Osteocyte (in vitro differentiated cells): ENCODE results near the gene AKNA. TPM values are rescaled to one million over a fixed set of nuclear protein-coding genes. Genes with fewer than 3 reads are reported as not detected.
A peak's percentile ranks its signal among the peaks of the same experiment; 100 is the strongest.

Experiments used
- DNase-seq: peaks from one replicate; pipeline ENCODE4 v3.0.0; 2021; ENCODE audit warnings: mixed read lengths; ENCODE audit not compliant: unreplicated experiment; ENCODE audit errors: extremely low spot score
- H3K27ac Mint-ChIP-seq: one replicate; pipeline ENCODE4 v1.8.0; 2021; ENCODE audit warnings: mild to moderate bottlenecking, mixed read lengths; ENCODE audit not compliant: unreplicated experiment
- H3K27me3 Mint-ChIP-seq: one replicate; pipeline ENCODE4 v1.8.0; 2021; ENCODE audit warnings: mixed read lengths; ENCODE audit not compliant: unreplicated experiment
- H3K36me3 Mint-ChIP-seq: one replicate; pipeline ENCODE4 v1.8.0; 2021; ENCODE audit warnings: mixed read lengths; ENCODE audit not compliant: unreplicated experiment
- H3K4me1 Mint-ChIP-seq: one replicate; pipeline ENCODE4 v1.8.0; 2021; ENCODE audit warnings: mixed read lengths; ENCODE audit not compliant: unreplicated experiment
- H3K4me3 Mint-ChIP-seq: one replicate; pipeline ENCODE4 v1.8.0; 2021; ENCODE audit warnings: mild to moderate bottlenecking, moderate library complexity, mixed read lengths; ENCODE audit not compliant: unreplicated experiment
- H3K9me3 Mint-ChIP-seq: one replicate; pipeline ENCODE4 v1.8.0; 2021; ENCODE audit warnings: mixed read lengths; ENCODE audit not compliant: unreplicated experiment
- total RNA-seq: library from RNA; stranded (reverse); gene quantifications from 2 replicates; pipeline ENCODE4 v1.2.1, GENCODE V29; 2021
- TF ChIP-seq, protein P1 (sequence below): fragments of 200-600 bp; sonication (generic); IDR thresholded peaks from 2 replicates; pipeline ENCODE4 v1.5.0; 2021; ENCODE audit warnings: antibody characterized with exemption, mild to moderate bottlenecking, moderate library complexity

Gene AKNA
- total RNA-seq, 1 donor from 2014 or later = 36.0 TPM

GRCh38 chr9:114355821-114356220 is 32.0 kb downstream of the AKNA start:
- Mint-ChIP-seq H3K27me3 (no peaks in the 10 kb centered on the region), H3K27ac (no peak overlapping the region), H3K9me3 (no peaks in the 10 kb centered on the region), H3K36me3 (peaks cover 35% of the 10 kb centered on the region), H3K4me1 (no peaks in the 10 kb centered on the region), H3K4me3 (no peak overlapping the region)
- TF ChIP-seq, protein P1, sequence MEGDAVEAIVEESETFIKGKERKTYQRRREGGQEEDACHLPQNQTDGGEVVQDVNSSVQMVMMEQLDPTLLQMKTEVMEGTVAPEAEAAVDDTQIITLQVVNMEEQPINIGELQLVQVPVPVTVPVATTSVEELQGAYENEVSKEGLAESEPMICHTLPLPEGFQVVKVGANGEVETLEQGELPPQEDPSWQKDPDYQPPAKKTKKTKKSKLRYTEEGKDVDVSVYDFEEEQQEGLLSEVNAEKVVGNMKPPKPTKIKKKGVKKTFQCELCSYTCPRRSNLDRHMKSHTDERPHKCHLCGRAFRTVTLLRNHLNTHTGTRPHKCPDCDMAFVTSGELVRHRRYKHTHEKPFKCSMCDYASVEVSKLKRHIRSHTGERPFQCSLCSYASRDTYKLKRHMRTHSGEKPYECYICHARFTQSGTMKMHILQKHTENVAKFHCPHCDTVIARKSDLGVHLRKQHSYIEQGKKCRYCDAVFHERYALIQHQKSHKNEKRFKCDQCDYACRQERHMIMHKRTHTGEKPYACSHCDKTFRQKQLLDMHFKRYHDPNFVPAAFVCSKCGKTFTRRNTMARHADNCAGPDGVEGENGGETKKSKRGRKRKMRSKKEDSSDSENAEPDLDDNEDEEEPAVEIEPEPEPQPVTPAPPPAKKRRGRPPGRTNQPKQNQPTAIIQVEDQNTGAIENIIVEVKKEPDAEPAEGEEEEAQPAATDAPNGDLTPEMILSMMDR = no peak
- DNase-seq = no peak

- TF ChIP-seq, protein P1 = no peak
- no peaks in the 10 kb centered on the region for H3K27me3 Mint-ChIP-seq
- H3K4me1 Mint-ChIP-seq = peaks cover 16% of the 10 kb centered on the region
- peaks cover 42% of the 10 kb centered on the region for H3K36me3 Mint-ChIP-seq
- no peaks in the 10 kb centered on the region for H3K9me3 Mint-ChIP-seq
- no peak for DNase-seq
- no peak overlapping the region for H3K4me3 Mint-ChIP-seq
- no peak overlapping the region for H3K27ac Mint-ChIP-seq
Observed at GRCh38 chr9:114351932-114352331, 35.9 kb downstream of the AKNA start.

GRCh38 chr9:114350636-114351401 is 37.0 kb downstream of the AKNA start:
- no peak overlapping the region for H3K27ac Mint-ChIP-seq
- H3K4me3 Mint-ChIP-seq = no peak overlapping the region
- no peaks in the 10 kb centered on the region for H3K9me3 Mint-ChIP-seq
- H3K4me1 Mint-ChIP-seq = peaks cover 16% of the 10 kb centered on the region
- H3K36me3 Mint-ChIP-seq = peaks cover 46% of the 10 kb centered on the region
- no peaks in the 10 kb centered on the region for H3K27me3 Mint-ChIP-seq
- no peak for DNase-seq
- TF ChIP-seq, protein P1 = no peak

DNA sequence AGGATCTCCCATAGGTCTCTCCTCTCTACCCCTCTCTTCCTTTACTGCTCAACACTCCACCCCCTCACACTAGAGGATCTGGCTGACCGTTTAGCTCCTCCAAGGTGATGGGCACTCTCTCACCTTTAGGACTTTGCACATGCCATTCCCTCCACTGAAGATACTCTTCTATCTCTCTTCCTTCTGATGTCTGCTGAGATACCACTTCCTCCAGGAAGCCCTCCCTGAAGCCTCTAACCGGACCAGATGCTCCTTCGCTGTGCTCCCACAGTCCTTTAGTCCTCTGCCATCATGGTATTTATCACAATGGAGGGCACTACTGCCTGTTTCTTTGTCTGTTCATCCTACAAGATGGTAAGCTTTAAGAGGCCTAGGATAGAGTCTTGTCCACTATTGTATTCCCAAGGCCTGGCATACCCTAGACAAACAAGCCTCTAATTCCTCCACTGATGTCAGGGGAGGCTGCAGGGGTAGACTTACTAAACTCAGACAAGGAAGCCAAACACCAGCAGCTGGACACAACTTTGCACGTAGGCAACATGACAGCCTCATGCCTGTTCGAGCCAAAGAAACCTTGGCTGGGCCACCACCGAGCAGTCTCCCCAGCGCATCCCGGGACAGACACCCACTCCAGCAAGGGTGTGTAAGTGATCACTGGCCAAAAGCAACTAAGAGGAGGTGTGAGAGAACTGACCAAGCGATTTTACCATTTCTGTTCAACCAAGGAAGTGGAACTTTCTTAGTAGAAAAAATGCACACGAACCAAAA is 37.9 kb downstream of the AKNA start:
- Mint-ChIP-seq H3K4me1 (peaks cover 16% of the 10 kb centered on the region), H3K27ac (peak overlapping the region; percentile 93)
- DNase-seq = no peak

More for the DNA sequence above, 37.9 kb downstream of the AKNA start:
- Mint-ChIP-seq H3K4me3 (no peak overlapping the region), H3K36me3 (peaks cover 50% of the 10 kb centered on the region), H3K9me3 (no peaks in the 10 kb centered on the region), H3K27me3 (no peaks in the 10 kb centered on the region)
- TF ChIP-seq, protein P1 = no peak
